ENCODE measurements around the gene RAB6B.
A peak's percentile ranks its signal among the peaks of the same experiment; 100 is the strongest.

Gene RAB6B

DNA sequence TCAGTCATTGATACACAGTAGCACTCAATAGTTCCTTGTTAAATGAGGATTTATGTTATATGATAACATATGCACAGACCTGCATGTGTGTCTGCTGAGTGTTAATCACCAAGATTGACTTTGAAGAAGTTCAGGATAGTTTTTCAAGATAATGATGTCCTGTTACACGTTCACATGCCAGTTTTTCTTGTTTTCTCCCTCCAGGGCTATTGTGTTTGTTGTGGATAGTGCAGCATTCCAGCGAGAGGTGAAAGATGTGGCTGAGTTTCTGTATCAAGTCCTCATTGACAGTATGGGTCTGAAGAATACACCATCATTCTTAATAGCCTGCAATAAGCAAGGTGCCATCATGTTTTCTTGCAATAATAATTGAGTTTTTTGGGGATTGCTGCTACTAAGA lies 80.3 kb downstream of the RAB6B start:
- Histone ChIP-seq H3K27me3 (ENCODE audit: insufficient read depth, poor library complexity, severe bottlenecking) (no peaks in the 10 kb centered on the region), H3K9me3 (ENCODE audit: severe bottlenecking) (no peaks in the 10 kb centered on the region), H3K27ac (ENCODE audit: poor library complexity, severe bottlenecking) (no peak overlapping the region), H3K4me1 (ENCODE audit: insufficient read depth, poor library complexity, severe bottlenecking) (no peaks in the 10 kb centered on the region), H3K4me3 (ENCODE audit: severe bottlenecking) (no peak overlapping the region), H3K36me3 (ENCODE audit: low read depth) (peaks cover 90% of the 10 kb centered on the region)
- TF ChIP-seq, protein P1, sequence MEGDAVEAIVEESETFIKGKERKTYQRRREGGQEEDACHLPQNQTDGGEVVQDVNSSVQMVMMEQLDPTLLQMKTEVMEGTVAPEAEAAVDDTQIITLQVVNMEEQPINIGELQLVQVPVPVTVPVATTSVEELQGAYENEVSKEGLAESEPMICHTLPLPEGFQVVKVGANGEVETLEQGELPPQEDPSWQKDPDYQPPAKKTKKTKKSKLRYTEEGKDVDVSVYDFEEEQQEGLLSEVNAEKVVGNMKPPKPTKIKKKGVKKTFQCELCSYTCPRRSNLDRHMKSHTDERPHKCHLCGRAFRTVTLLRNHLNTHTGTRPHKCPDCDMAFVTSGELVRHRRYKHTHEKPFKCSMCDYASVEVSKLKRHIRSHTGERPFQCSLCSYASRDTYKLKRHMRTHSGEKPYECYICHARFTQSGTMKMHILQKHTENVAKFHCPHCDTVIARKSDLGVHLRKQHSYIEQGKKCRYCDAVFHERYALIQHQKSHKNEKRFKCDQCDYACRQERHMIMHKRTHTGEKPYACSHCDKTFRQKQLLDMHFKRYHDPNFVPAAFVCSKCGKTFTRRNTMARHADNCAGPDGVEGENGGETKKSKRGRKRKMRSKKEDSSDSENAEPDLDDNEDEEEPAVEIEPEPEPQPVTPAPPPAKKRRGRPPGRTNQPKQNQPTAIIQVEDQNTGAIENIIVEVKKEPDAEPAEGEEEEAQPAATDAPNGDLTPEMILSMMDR (IDR thresholded peaks at IDR 0.05; ENCODE audit: poor library complexity, severe bottlenecking), result no peak
- DNase-seq (ENCODE audit: low spot score) (no peak), ATAC-seq (ENCODE audit: low read depth) (no peak)

DNA sequence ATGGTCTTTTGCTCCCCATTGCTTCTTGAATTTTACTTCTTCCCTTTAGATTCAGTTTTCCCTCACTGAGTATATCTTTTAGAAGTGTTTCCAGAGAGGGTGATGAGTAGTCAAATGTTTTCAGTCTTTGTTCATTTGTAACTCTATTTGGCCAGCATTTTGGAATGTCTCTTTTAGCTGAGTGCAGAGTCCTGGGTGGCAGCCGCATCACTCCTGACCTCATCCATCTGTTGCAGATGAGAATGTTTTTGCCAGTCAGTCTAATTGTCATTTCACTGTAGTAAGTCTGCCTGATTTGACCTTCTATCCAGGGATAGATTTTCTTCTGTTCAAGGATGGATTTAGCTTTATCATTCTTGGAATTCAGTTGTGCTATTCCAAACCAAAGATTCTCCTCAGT lies 82.8 kb downstream of the RAB6B start:
- H3K9me3 ChIP-seq (ENCODE audit: severe bottlenecking), result no peaks in the 10 kb centered on the region
- no peak for ATAC-seq (ENCODE audit: low read depth)
- DNase-seq (ENCODE audit: low spot score), result no peak
- H3K4me3 ChIP-seq (ENCODE audit: severe bottlenecking), result no peak overlapping the region
- TF ChIP-seq, protein P1 (IDR thresholded peaks at IDR 0.05; ENCODE audit: poor library complexity, severe bottlenecking), result no peak
- no peak overlapping the region for H3K27ac ChIP-seq (ENCODE audit: poor library complexity, severe bottlenecking)
- H3K4me1 ChIP-seq (ENCODE audit: insufficient read depth, poor library complexity, severe bottlenecking), result no peaks in the 10 kb centered on the region
- no peaks in the 10 kb centered on the region for H3K27me3 ChIP-seq (ENCODE audit: insufficient read depth, poor library complexity, severe bottlenecking)
- peaks cover 90% of the 10 kb centered on the region for H3K36me3 ChIP-seq (ENCODE audit: low read depth)

DNA sequence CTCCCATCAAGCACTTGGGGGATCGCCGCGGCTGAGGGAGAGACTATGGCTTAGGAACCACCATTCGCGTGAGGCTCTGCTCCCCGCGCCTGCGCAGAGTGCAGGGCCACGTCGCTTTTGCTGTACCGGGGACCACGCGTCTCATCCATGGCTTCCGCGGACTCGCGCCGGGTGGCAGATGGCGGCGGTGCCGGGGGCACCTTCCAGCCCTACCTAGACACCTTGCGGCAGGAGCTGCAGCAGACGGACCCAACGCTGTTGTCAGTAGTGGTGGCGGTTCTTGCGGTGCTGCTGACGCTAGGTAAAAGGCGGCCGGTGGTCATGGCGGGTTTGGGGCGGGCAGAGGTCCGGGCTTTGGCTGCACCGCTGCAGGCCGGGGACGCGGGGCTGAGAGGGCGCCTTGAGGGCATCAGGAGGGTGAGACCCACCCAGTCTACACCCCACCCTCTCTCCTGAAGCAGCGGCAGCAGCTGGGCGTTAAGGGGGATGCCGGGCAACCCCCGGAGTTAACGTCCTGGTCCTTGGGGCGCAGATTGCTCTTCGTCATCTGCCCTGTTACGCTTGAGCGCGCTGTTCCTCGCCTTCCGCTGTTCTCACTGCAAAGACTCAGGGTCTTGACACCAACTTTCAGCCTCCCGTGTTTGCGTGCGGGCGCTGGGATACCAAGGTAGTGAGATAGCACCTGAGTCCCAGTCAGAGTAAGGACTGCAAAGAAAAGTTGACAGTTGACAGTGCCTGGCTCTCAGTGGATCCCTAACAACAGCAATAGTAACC lies 89.8 kb downstream of the RAB6B start, which contains the start of gene SRPRB:
Gene SRPRB (plus strand): TSS at position 114 of the 774 bp plus-strand sequence. CDS start 34 bp downstream, at position 148.
- peak within 1 kb of the TSS; percentile 64 for H3K4me3 ChIP-seq (ENCODE audit: severe bottlenecking)
- DNase-seq (ENCODE audit: low spot score) (peak; percentile 93), ATAC-seq (ENCODE audit: low read depth) (peak; percentile 98)
- peaks cover 4% of the 10 kb centered on the region for H3K4me1 ChIP-seq (ENCODE audit: insufficient read depth, poor library complexity, severe bottlenecking)
- TF ChIP-seq, protein P1 (IDR thresholded peaks at IDR 0.05; ENCODE audit: poor library complexity, severe bottlenecking), result no peak
- H3K27me3 ChIP-seq (ENCODE audit: insufficient read depth, poor library complexity, severe bottlenecking), result no peaks in the 10 kb centered on the region
- H3K27ac ChIP-seq (ENCODE audit: poor library complexity, severe bottlenecking), result peak within 1 kb of the TSS; percentile 11
- peaks cover 42% of the 10 kb centered on the region for H3K36me3 ChIP-seq (ENCODE audit: low read depth)
- H3K9me3 ChIP-seq (ENCODE audit: severe bottlenecking), result no peaks in the 10 kb centered on the region

DNA sequence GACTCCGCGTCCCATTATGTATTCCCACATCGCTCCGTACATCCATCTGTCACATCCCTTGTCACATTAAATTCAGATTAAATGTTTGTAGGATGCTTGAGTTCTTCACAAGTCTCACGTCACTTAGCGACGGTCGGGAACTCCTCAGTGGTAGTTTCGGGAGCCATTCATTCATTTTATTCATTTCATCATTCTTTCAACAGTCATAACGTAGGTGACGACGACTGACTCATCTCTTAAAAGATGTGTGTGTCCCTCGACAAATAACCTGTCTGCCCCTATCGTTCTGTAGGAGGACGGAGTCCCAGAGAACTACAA lies 90.3 kb downstream of the RAB6B start:
- Histone ChIP-seq H3K36me3 (ENCODE audit: low read depth) (peaks cover 36% of the 10 kb centered on the region), H3K9me3 (ENCODE audit: severe bottlenecking) (no peaks in the 10 kb centered on the region), H3K4me3 (ENCODE audit: severe bottlenecking) (peak overlapping the region; percentile 64), H3K27ac (ENCODE audit: poor library complexity, severe bottlenecking) (no peak overlapping the region), H3K4me1 (ENCODE audit: insufficient read depth, poor library complexity, severe bottlenecking) (peaks cover 4% of the 10 kb centered on the region), H3K27me3 (ENCODE audit: insufficient read depth, poor library complexity, severe bottlenecking) (no peaks in the 10 kb centered on the region)
- ATAC-seq (ENCODE audit: low read depth) (no peak), DNase-seq (ENCODE audit: low spot score) (no peak)
- TF ChIP-seq, protein P1 (IDR thresholded peaks at IDR 0.05; ENCODE audit: poor library complexity, severe bottlenecking), result no peak

DNA sequence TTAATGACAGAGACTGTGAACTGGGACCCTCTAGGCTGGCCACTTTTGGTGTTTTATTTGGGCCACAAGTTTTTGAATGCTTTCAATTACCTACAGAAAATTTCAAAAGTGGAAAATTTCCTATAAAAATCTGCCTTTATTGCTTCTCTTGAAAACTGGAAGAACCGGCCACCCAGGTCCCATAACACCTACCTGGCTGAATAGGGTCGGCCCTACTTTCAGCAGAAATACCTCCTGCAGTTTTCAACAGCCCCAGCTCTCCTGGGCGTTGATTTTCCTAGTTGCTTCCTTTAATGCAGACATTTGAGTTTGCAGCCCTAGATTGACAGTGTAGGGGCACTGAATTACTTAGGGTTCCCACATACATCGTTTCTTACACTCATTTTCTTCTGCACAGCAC lies 90.8 kb downstream of the RAB6B start:
- Histone ChIP-seq H3K4me1 (ENCODE audit: insufficient read depth, poor library complexity, severe bottlenecking) (peaks cover 4% of the 10 kb centered on the region), H3K9me3 (ENCODE audit: severe bottlenecking) (no peaks in the 10 kb centered on the region), H3K27ac (ENCODE audit: poor library complexity, severe bottlenecking) (no peak overlapping the region), H3K4me3 (ENCODE audit: severe bottlenecking) (peak overlapping the region; percentile 64), H3K36me3 (ENCODE audit: low read depth) (peaks cover 32% of the 10 kb centered on the region), H3K27me3 (ENCODE audit: insufficient read depth, poor library complexity, severe bottlenecking) (no peaks in the 10 kb centered on the region)
- ATAC-seq (ENCODE audit: low read depth) (no peak), DNase-seq (ENCODE audit: low spot score) (no peak)
- TF ChIP-seq, protein P1 (IDR thresholded peaks at IDR 0.05; ENCODE audit: poor library complexity, severe bottlenecking), result no peak
